Measurements from ENCODE around the gene DCLRE1C.
"Not testable (repeated sequence)": the region's sequence is repeated elsewhere in the genome, so short reads cannot be mapped to it uniquely, and the experiment has no call there.

DCLRE1C gene

GRCh38 chr10:14879124-14879927 is 74.6 kb downstream of the DCLRE1C start:
- DNase-seq, result peak; percentile 25

GRCh38 chr10:14878266-14879123 is 75.4 kb downstream of the DCLRE1C start, which contains the start of gene SUV39H2:
Gene SUV39H2, plus strand, starts transcription at chr10:14878866. Its CDS starts 23 bp downstream, at chr10:14878889.
- peak; percentile 91 for DNase-seq

GRCh38 chr10:14876764-14877163 is 77.1 kb downstream of the DCLRE1C start:
- DNase-seq, result no peak

GRCh38 chr10:14875941-14876340 is 78.0 kb downstream of the DCLRE1C start:
- no peak for DNase-seq

GRCh38 chr10:14873090-14873760 is 80.7 kb downstream of the DCLRE1C start:
- DNase-seq, result no peak

GRCh38 chr10:14864871-14865270 is 89.0 kb downstream of the DCLRE1C start:
- DNase-seq, result not testable (repeated sequence)

GRCh38 chr10:14864466-14864865 is 89.4 kb downstream of the DCLRE1C start:
- DNase-seq, result not testable (repeated sequence)

- DNase-seq, result no peak
Observed at GRCh38 chr10:14860791-14861190, 93.1 kb downstream of the DCLRE1C start.

GRCh38 chr10:14859775-14860174 is 94.1 kb downstream of the DCLRE1C start:
- DNase-seq, result no peak

GRCh38 chr10:14859043-14859442 is 94.9 kb downstream of the DCLRE1C start:
- no peak for DNase-seq

- no peak for DNase-seq
Observed at GRCh38 chr10:14858338-14858960, 95.4 kb downstream of the DCLRE1C start.

GRCh38 chr10:14855453-14855852 is 98.4 kb downstream of the DCLRE1C start:
- no peak for DNase-seq

- DNase-seq, result no peak
Observed at GRCh38 chr10:14852236-14852635, 101.7 kb downstream of the DCLRE1C start.
